GM23338 (cell line): ENCODE measurements around the gene PLEKHM2. TPM values are rescaled to one million over a fixed set of nuclear protein-coding genes. Genes with fewer than 3 reads are reported as not detected.

Experiments
- ATAC-seq: fragments of 200-7000 bp; cut with Tn5 transposase; 3 replicates; pipeline ENCODE4 v1.9.1; 2020
- DNase-seq: peaks from one replicate; pipeline ENCODE4 v3.0.0-alpha.2; 2015; ENCODE audit warnings: low spot score
- H2AFZ ChIP-seq: fragments of 200-600 bp; sonication (generic); 2 replicates; pipeline ENCODE4 v1.8.0; 2016; ENCODE audit warnings: antibody characterized with exemption, mild to moderate bottlenecking, moderate library complexity
- H3F3A ChIP-seq: fragments of 200-600 bp; sonication (generic); replicated peaks from 2 replicates; pipeline ENCODE4 v1.8.0; 2017; ENCODE audit warnings: antibody characterized with exemption, mixed run types, low read depth
- H3K27ac ChIP-seq: fragments of 200-600 bp; sonication (generic); 2 replicates; pipeline ENCODE4 v1.6.1; 2016; ENCODE audit warnings: low read depth
- H3K27me3 ChIP-seq: fragments of 200-600 bp; sonication (generic); 2 replicates; pipeline ENCODE4 v1.8.0; 2016; ENCODE audit warnings: mild to moderate bottlenecking, mixed run types, moderate library complexity; ENCODE audit not compliant: insufficient read depth
- H3K36me3 ChIP-seq: fragments of 200-600 bp; sonication (generic); 2 replicates; pipeline ENCODE4 v1.8.0; 2016; ENCODE audit warnings: mild to moderate bottlenecking; ENCODE audit not compliant: insufficient read depth
- H3K4me1 ChIP-seq: fragments of 200-600 bp; sonication (generic); 2 replicates; pipeline ENCODE4 v1.8.0; 2016; ENCODE audit warnings: mild to moderate bottlenecking, moderate library complexity; ENCODE audit not compliant: insufficient read depth
- H3K4me2 ChIP-seq: fragments of 200-600 bp; sonication (generic); 2 replicates; pipeline ENCODE4 v1.7.1; 2017; ENCODE audit warnings: mixed run types
- H3K4me3 ChIP-seq: fragments of 200-600 bp; sonication (generic); 2 replicates; pipeline ENCODE4 v1.6.1; 2016; ENCODE audit warnings: mixed run types
- H3K79me2 ChIP-seq: fragments of 200-600 bp; sonication (generic); replicated peaks from 2 replicates; pipeline ENCODE4 v1.8.0; 2017; ENCODE audit warnings: mild to moderate bottlenecking; ENCODE audit not compliant: insufficient read depth
- H3K9me2 ChIP-seq: fragments of 200-600 bp; sonication (generic); 2 replicates; pipeline ENCODE4 v1.8.0; 2017; ENCODE audit not compliant: insufficient read depth
- H4K20me1 ChIP-seq: fragments of 200-600 bp; sonication (generic); replicated peaks from 2 replicates; pipeline ENCODE4 v1.8.0; 2017; ENCODE audit warnings: mild to moderate bottlenecking; ENCODE audit not compliant: insufficient read depth
- H3K27ac Mint-ChIP-seq: 2 replicates; pipeline ENCODE4 v1.8.0; 2020; ENCODE audit warnings: inconsistent platforms, mild to moderate bottlenecking, moderate library complexity, mixed read lengths
- H3K27me3 Mint-ChIP-seq: 3 replicates; pipeline ENCODE4 v1.8.0; 2022; ENCODE audit warnings: low read depth, mild to moderate bottlenecking, moderate library complexity, mixed read lengths, inconsistent platforms; ENCODE audit not compliant: insufficient read depth, poor library complexity
- H3K36me3 Mint-ChIP-seq: 3 replicates; pipeline ENCODE4 v1.8.0; 2021; ENCODE audit warnings: low read depth, mild to moderate bottlenecking, inconsistent platforms, moderate library complexity, mixed read lengths
- H3K4me1 Mint-ChIP-seq: 3 replicates; pipeline ENCODE4 v1.8.0; 2020; ENCODE audit warnings: mild to moderate bottlenecking, inconsistent platforms, mixed read lengths
- H3K4me3 Mint-ChIP-seq: 3 replicates; pipeline ENCODE4 v1.8.0; 2021; ENCODE audit warnings: moderate library complexity, mild to moderate bottlenecking, inconsistent platforms, mixed read lengths
- H3K9me3 Mint-ChIP-seq: 3 replicates; pipeline ENCODE4 v1.8.0; 2020; ENCODE audit warnings: moderate library complexity, mild to moderate bottlenecking, inconsistent platforms, mixed read lengths
- CREB1 ChIP-seq: fragments of 250-450 bp; sonication (Bioruptor Pico); IDR thresholded peaks from 2 replicates; pipeline ENCODE4 v1.5.0; 2020; ENCODE audit warnings: low read depth, mild to moderate bottlenecking, moderate library complexity
- CTCF ChIP-seq, 2 experiments: fragments of 200-600 bp in 1 of 2; sonication (generic) in 1 of 2; conservative IDR thresholded peaks; 2 replicates each; pipeline versions ENCODE4 v1.5.1 to v1.6.1; 2016 to 2017; ENCODE audit warnings: antibody characterized with exemption in 2 of 2, low read depth in 2 of 2, mild to moderate bottlenecking in 2 of 2, moderate library complexity in 1 of 2
- ETS1 ChIP-seq: IDR thresholded peaks from 2 replicates; pipeline ENCODE4 v1.6.1; 2016; ENCODE audit warnings: antibody characterized with exemption
- EZH2 ChIP-seq: fragments of 200-600 bp; sonication (generic); IDR thresholded peaks from one replicate; pipeline ENCODE4 v1.8.0; 2017; ENCODE audit warnings: antibody characterized with exemption, mild to moderate bottlenecking, low read depth; ENCODE audit not compliant: unreplicated experiment
- EZH2phosphoT487 ChIP-seq: fragments of 200-600 bp; sonication (generic); IDR thresholded peaks from one replicate; pipeline ENCODE4 v1.8.1; 2018; ENCODE audit warnings: antibody characterized with exemption; ENCODE audit not compliant: unreplicated experiment
- JUNB ChIP-seq: IDR thresholded peaks from one replicate; pipeline ENCODE4 v1.6.1; 2016; ENCODE audit warnings: antibody characterized with exemption; ENCODE audit not compliant: unreplicated experiment
- NANOG ChIP-seq: IDR thresholded peaks from 2 replicates; pipeline ENCODE4 v1.6.1; 2016; ENCODE audit warnings: antibody characterized with exemption, borderline replicate concordance
- POLR2AphosphoS5 ChIP-seq: IDR thresholded peaks from 2 replicates; pipeline ENCODE4 v1.6.1; 2016; ENCODE audit warnings: antibody characterized with exemption, low read depth
- REST ChIP-seq: IDR thresholded peaks from one replicate; pipeline ENCODE4 v1.6.1; 2018; ENCODE audit warnings: antibody characterized with exemption; ENCODE audit not compliant: unreplicated experiment
- STAT1 ChIP-seq: IDR thresholded peaks from one replicate; pipeline ENCODE4 v1.6.1; 2016; ENCODE audit warnings: antibody characterized with exemption; ENCODE audit not compliant: unreplicated experiment
- ZNF114 ChIP-seq: fragments of 250-450 bp; sonication (Bioruptor Pico); IDR thresholded peaks from 2 replicates; pipeline ENCODE4 v1.5.0; 2020; ENCODE audit warnings: mild to moderate bottlenecking, moderate library complexity
- ZNF331 ChIP-seq: fragments of 250-450 bp; sonication (Bioruptor Pico); IDR thresholded peaks from 2 replicates; pipeline ENCODE4 v1.5.0; 2020; ENCODE audit warnings: low read depth, mild to moderate bottlenecking, moderate library complexity
- polyA plus RNA-seq: library from polyadenylated mRNA; unstranded; fragments of >200 nt; fragmentation: Nextera tagmentation; extraction: Ambion mirVana; gene quantifications from 2 replicates; pipeline ENCODE4 v1.2.1, GENCODE V29; 2016
- total RNA-seq: library from RNA; depleted of rRNA; stranded (reverse); fragments of >200 nt; shearing (Covaris generic); gene quantifications from 2 replicates; pipeline ENCODE4 v1.2.3, GENCODE V29; 2014

Gene PLEKHM2
- total and polyA plus RNA-seq, 2 experiments from 2014 or later: 11.2 to 40.0 TPM

- ATAC-seq (no peak), DNase-seq (no peak)
- no peak overlapping the region for H3K4me3 ChIP-seq
- H3K27me3 ChIP-seq: no peaks in the 10 kb centered on the region
- H3K4me2 ChIP-seq: no peak overlapping the region
- H3K9me3 Mint-ChIP-seq: no peaks in the 10 kb centered on the region
- H3K27ac Mint-ChIP-seq: no peak overlapping the region
- H2AFZ ChIP-seq: no peak overlapping the region
- peaks cover 83% of the 10 kb centered on the region for H3K36me3 Mint-ChIP-seq
- peaks cover 64% of the 10 kb centered on the region for H3K36me3 ChIP-seq
- H3K4me1 ChIP-seq: no peaks in the 10 kb centered on the region
- H4K20me1 ChIP-seq: peaks cover 20% of the 10 kb centered on the region
- no peaks in the 10 kb centered on the region for H3K9me2 ChIP-seq
- no peak overlapping the region for H3K27ac ChIP-seq
- no peaks in the 10 kb centered on the region for H3K4me1 Mint-ChIP-seq
- H3K79me2 ChIP-seq: peaks cover 9% of the 10 kb centered on the region; the same call in 1 of the 2 replicates
- peaks cover 2% of the 10 kb centered on the region for H3K27me3 Mint-ChIP-seq
- H3K4me3 Mint-ChIP-seq: no peak overlapping the region
- TF ChIP-seq ETS1: no peak
- no peak for TF ChIP-seq STAT1
- TF ChIP-seq POLR2AphosphoS5: no peak
- TF ChIP-seq EZH2phosphoT487: no peak
- no peak for TF ChIP-seq ZNF331
- TF ChIP-seq ZNF114: no peak
- TF ChIP-seq JUNB: no peak
- no peak for TF ChIP-seq EZH2
- no peak for TF ChIP-seq CREB1
- peaks cover 12% of the 10 kb centered on the region; the same call in 1 of the 2 replicates for H3F3A ChIP-seq
These were observed 44.9 kb upstream of the PLEKHM2 start for GRCh38 chr1:15639262-15639661.

- Histone ChIP-seq H3K4me3 (no peak overlapping the region), H3F3A (peaks cover 9% of the 10 kb centered on the region; the same call in 1 of the 2 replicates), H4K20me1 (peaks cover 20% of the 10 kb centered on the region), H3K27ac (no peak overlapping the region), H3K4me2 (no peak overlapping the region), H3K79me2 (peaks cover 9% of the 10 kb centered on the region; the same call in 1 of the 2 replicates), H2AFZ (no peak overlapping the region), H3K27me3 (no peaks in the 10 kb centered on the region), H3K36me3 (peaks cover 59% of the 10 kb centered on the region), H3K9me2 (no peaks in the 10 kb centered on the region), H3K4me1 (no peaks in the 10 kb centered on the region)
- H3K9me3 Mint-ChIP-seq: no peaks in the 10 kb centered on the region
- H3K36me3 Mint-ChIP-seq: peaks cover 82% of the 10 kb centered on the region
- H3K4me3 Mint-ChIP-seq: no peak overlapping the region
- H3K4me1 Mint-ChIP-seq: no peaks in the 10 kb centered on the region
- no peak overlapping the region for H3K27ac Mint-ChIP-seq
- DNase-seq: no peak
- no peak for ATAC-seq
- H3K27me3 Mint-ChIP-seq: peaks cover 2% of the 10 kb centered on the region
- TF ChIP-seq CTCF (conservative IDR thresholded peaks at IDR 0.05; ENCODE audit: low read depth in 2 of 2): no peak
- no peak for TF ChIP-seq REST
- no peak for TF ChIP-seq NANOG
- TF ChIP-seq EZH2phosphoT487: no peak
- TF ChIP-seq POLR2AphosphoS5: no peak
- no peak for TF ChIP-seq STAT1
- TF ChIP-seq CREB1: no peak
- no peak for TF ChIP-seq ETS1
- TF ChIP-seq ZNF114: no peak
- TF ChIP-seq ZNF331: no peak
- no peak for TF ChIP-seq EZH2
- no peak for TF ChIP-seq JUNB
These were observed 44.2 kb upstream of the PLEKHM2 start for GRCh38 chr1:15639931-15640330.
